GM12801 (cell line): Measurements from ENCODE around the gene OR5AL1.

Source experiments
- CTCF ChIP-seq: IDR thresholded peaks from one replicate; pipeline ENCODE4 v1.5.1; 2011; ENCODE audit warnings: control low read depth; ENCODE audit not compliant: insufficient read length; ENCODE audit errors: extremely low read depth

OR5AL1 gene

GRCh38 chr11:56412396-56412795 is at the start of gene OR5AL1:
Gene OR5AL1 (plus strand): TSS chr11:56412696.
- TF ChIP-seq CTCF = no peak

- no peak for TF ChIP-seq CTCF
These were observed 37.2 kb upstream of the OR5AL1 start, which contains the start of gene OR8U1 for GRCh38 chr11:56375324-56375723. Gene OR8U1 (plus strand): TSS chr11:56375624. CDS start chr11:56375624, 0 bp downstream.

- no peak for TF ChIP-seq CTCF
These were observed 32.4 kb upstream of the OR5AL1 start for GRCh38 chr11:56380120-56380519.

GRCh38 chr11:56394381-56394780 is 18.1 kb upstream of the OR5AL1 start:
- no peak for TF ChIP-seq CTCF

GRCh38 chr11:56396047-56396446 is 16.4 kb upstream of the OR5AL1 start:
- TF ChIP-seq CTCF = no peak

- no peak for TF ChIP-seq CTCF
These were observed 8.1 kb upstream of the OR5AL1 start for GRCh38 chr11:56404393-56404792.

- TF ChIP-seq CTCF = no peak
These were observed 1.7 kb upstream of the OR5AL1 start for GRCh38 chr11:56410801-56411200.

- TF ChIP-seq CTCF = no peak
These were observed 41.0 kb downstream of the OR5AL1 start for GRCh38 chr11:56453521-56453920.
